HepG2 (cell line): ENCODE data around the gene NDUFV1. TPM values are rescaled to one million over a fixed set of nuclear protein-coding genes. Genes with fewer than 3 reads are reported as not detected.

Experiments
- ATAC-seq: fragments of 200-7000 bp; cut with Tn5 transposase; 3 replicates; pipeline ENCODE4 v1.9.1; 2020; ENCODE audit warnings: mild to moderate bottlenecking, moderate library complexity
- BruUV-seq: library from RNA; stranded (reverse); fragments of 400-500 nt; replicated peaks from 2 replicates; lab custom pipeline; 2021; lab: Mats Ljungman, UMichigan
- CTCF ChIA-PET: fragments of 300-600 bp; formaldehyde crosslinking; extraction: SDS; loops from one replicate; lab custom pipeline; 2021; ENCODE audit warnings: low total read pairs, inconsistent platforms, low intra/inter-chr PET ratio; lab: Yijun Ruan, JAX
- POLR2A ChIA-PET: fragments of 350-600 bp; sonication (Branson Sonifier 250); formaldehyde crosslinking; loops from one replicate; lab custom pipeline; 2020; ENCODE audit warnings: antibody characterized with exemption, inconsistent platforms; lab: Yijun Ruan, JAX
- DNase-seq: peaks from one replicate; pipeline ENCODE4 v3.0.0-alpha.2; 2015; ENCODE audit warnings: low spot score
- FAIRE-seq: peaks from 3 replicates; lab custom pipeline; 2011; peaks lifted over from hg19 to GRCh38; lab: Jason Lieb, UNC
- H2AFZ ChIP-seq: one replicate; pipeline ENCODE4 v1.6.1; 2011; ENCODE audit warnings: low read length, inconsistent platforms
- H3K27ac ChIP-seq: fragments of 300-600 bp; 3 replicates; pipeline ENCODE4 v1.8.0; 2011; ENCODE audit warnings: mixed run types, mild to moderate bottlenecking, mixed read lengths, low read length, inconsistent platforms; ENCODE audit not compliant: insufficient read depth; ENCODE audit errors: extremely low read length
- H3K27me3 ChIP-seq, 2 experiments: fragments of 200-600 bp in 1 of 2; 2 replicates in 1 of 2; 3 replicates in 1 of 2; pipeline versions ENCODE4 v1.6.0 to v1.8.0; 2011; ENCODE audit warnings: low read length in 2 of 2, mild to moderate bottlenecking in 2 of 2, moderate library complexity in 2 of 2, inconsistent platforms in 1 of 2; ENCODE audit not compliant: insufficient read depth in 2 of 2, control insufficient read depth in 1 of 2
- H3K36me3 ChIP-seq, 2 experiments: fragments of 200-600 bp in 1 of 2; replicated peaks in 1 of 2; 2 replicates in 1 of 2; 3 replicates in 1 of 2; pipeline versions ENCODE4 v1.5.1 to v1.8.0; 2011; ENCODE audit warnings: low read length in 2 of 2, inconsistent platforms in 1 of 2; ENCODE audit not compliant: insufficient read depth in 2 of 2, control insufficient read depth in 1 of 2
- H3K4me1 ChIP-seq: 2 replicates; pipeline ENCODE4 v1.5.1; 2012; ENCODE audit warnings: low read length, inconsistent platforms; ENCODE audit not compliant: insufficient read depth
- H3K4me2 ChIP-seq: 2 replicates; pipeline ENCODE4 v1.6.0; 2011; ENCODE audit warnings: low read depth, low read length, inconsistent platforms
- H3K4me3 ChIP-seq, 3 experiments: fragments of 200-600 bp in 1 of 3; sonication (generic), shearing (Covaris generic) in 1 of 3; replicated peaks in 1 of 3; 2 replicates each; pipeline ENCODE4 v1.5.1; 2011 to 2016; ENCODE audit warnings: low read length in 3 of 3, inconsistent platforms in 2 of 3, low read depth in 2 of 3, mild to moderate bottlenecking in 2 of 3, control low read depth in 1 of 3, mixed read lengths in 1 of 3; ENCODE audit not compliant: insufficient read depth in 1 of 3
- H3K79me2 ChIP-seq: one replicate; pipeline ENCODE4 v1.6.1; 2011; ENCODE audit warnings: low read length, inconsistent platforms; ENCODE audit not compliant: insufficient read depth
- H3K9ac ChIP-seq: 2 replicates; pipeline ENCODE4 v1.6.0; 2011; ENCODE audit warnings: mild to moderate bottlenecking, low read depth, low read length, inconsistent platforms; ENCODE audit not compliant: insufficient read depth
- H3K9me3 ChIP-seq: 2 replicates; pipeline ENCODE4 v1.5.1; 2012; ENCODE audit warnings: mild to moderate bottlenecking, low read length
- H4K20me1 ChIP-seq: 2 replicates; pipeline ENCODE4 v1.6.0; 2011; ENCODE audit warnings: inconsistent platforms, mild to moderate bottlenecking, low read length, moderate library complexity; ENCODE audit not compliant: insufficient read depth
- ZBTB43 ChIP-seq: sonication (generic); formaldehyde crosslinking; conservative IDR thresholded peaks from 2 replicates; pipeline ENCODE4 v1.4.0; 2020; ENCODE audit warnings: missing genetic modification reagents
- ZNF121 ChIP-seq: sonication (generic); formaldehyde crosslinking; IDR thresholded peaks from 2 replicates; pipeline ENCODE4 v1.5.0; 2020; ENCODE audit warnings: mild to moderate bottlenecking, missing genetic modification reagents
- WGBS: methylation state at CpG from one replicate; pipeline ENCODE4 v1.1.6; 2017; ENCODE audit warnings: low lambda C conversion rate; 5-methylcytosine and 5-hydroxymethylcytosine counted together
- in situ Hi-C: cut with HindIII; loops from 2 replicates; pipeline ENCODE4 v1.10.0; 2017; ENCODE audit warnings: low pct_unique_long_range_greater_than_20kb; ENCODE audit not compliant: extremely low pct_ligation_motif_present
- intact Hi-C: fragments of 100-400 bp; cut with micrococcal nuclease; formaldehyde crosslinking; loops from one replicate; pipeline ENCODE4 v1.10.0; 2022; ENCODE audit not compliant: unreplicated experiment
- polyA plus RNA-seq, 8 experiments: library from polyadenylated mRNA; depleted of rRNA in 3 of 8; stranded (reverse) in 7 of 8; unstranded in 1 of 8; fragments of >200 nt; fragmentation: Illumina TruSeq in 4 of 8; extraction: Trizol in 4 of 8; gene quantifications; 2 replicates each; pipeline versions ENCODE4 v1.2.1 to v1.2.3, GENCODE V29; 2011 to 2016; ENCODE audit warnings: low read depth in 4 of 8, missing spikeins in 1 of 8, mixed read lengths in 1 of 8; ENCODE audit not compliant: insufficient read depth in 1 of 8
- total RNA-seq, 5 experiments: library from RNA; depleted of rRNA; stranded (reverse); fragments of >200 nt; fragmentation: Illumina TruSeq; extraction: Trizol; gene quantifications; 2 replicates each; pipeline ENCODE4 v1.2.3, GENCODE V29; 2016; ENCODE audit warnings: low read depth in 1 of 5
- TF ChIP-seq, protein P1 (sequence below): sonication (generic); formaldehyde crosslinking; IDR thresholded peaks from 2 replicates; pipeline ENCODE4 v1.9.0; 2021; ENCODE audit warnings: missing genetic modification reagents, borderline replicate concordance
- TF ChIP-seq, protein P2 (sequence below), 2 experiments: IDR thresholded peaks; 2 replicates each; pipeline ENCODE4 v1.6.1; 2011 to 2012; ENCODE audit warnings: low read length in 2 of 2, borderline replicate concordance in 1 of 2, low read depth in 1 of 2, mild to moderate bottlenecking in 1 of 2, moderate library complexity in 1 of 2

The NDUFV1 gene
- total and polyA plus RNA-seq, 2 of the 13 experiments (the other 11 are each of a cell fraction or from before 2014, with no cell fraction given): 88.9 to 137 TPM

DNA sequence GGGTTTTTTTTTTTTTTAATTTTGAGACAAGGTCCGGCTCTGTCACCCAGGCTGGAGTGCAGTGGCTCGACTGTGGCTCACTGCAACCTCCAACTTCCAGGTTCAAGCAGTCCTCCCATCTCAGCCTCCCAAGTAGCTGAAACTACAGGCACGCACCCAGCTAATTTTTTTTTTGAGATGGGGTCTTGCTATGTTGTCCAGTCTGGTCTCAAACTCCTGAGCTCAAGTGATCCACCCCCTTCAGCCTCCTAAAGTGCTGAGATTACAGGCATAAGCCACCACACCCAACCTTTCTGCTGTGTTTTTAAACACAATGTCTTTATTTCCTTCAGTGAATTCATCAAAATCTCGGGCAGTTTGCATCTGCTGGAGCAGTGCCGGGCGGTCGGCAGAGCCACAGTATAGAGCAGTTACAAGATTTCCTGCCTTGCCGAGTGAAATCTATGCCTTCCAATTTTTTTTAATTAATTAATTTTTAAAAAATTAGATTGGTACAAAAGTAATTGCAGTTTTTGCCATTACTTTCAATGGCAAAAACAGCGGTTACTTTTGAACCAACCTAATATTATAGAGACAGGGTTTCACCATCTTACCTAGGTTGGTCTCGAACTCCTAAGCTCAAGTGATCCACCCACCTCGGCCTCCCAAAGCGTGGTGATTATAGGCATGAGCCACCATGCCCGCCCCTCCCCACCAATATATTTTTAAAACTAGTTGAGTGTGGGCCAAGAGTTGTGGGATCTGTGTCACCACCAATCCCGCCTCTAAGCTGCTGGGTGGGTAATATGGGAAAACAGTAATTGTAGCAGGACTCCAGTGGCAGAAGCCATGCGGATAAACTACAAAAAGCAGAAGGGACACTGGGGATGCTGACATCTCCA is 46.5 kb downstream of the NDUFV1 start:
- Histone ChIP-seq H3K4me3 (no peak overlapping the region), H3K4me1 (peaks cover 37% of the 10 kb centered on the region), H2AFZ (no peak overlapping the region), H4K20me1 (no peaks in the 10 kb centered on the region), H3K27me3 (no peaks in the 10 kb centered on the region), H3K9me3 (peaks cover 5% of the 10 kb centered on the region; the same call in 1 of the 2 replicates), H3K79me2 (no peaks in the 10 kb centered on the region), H3K9ac (no peak overlapping the region), H3K4me2 (no peak overlapping the region), H3K36me3 (no peaks in the 10 kb centered on the region), H3K27ac (no peak overlapping the region)
- BruUV-seq: no TSS peak
- FAIRE-seq (no peak), ATAC-seq (no peak), DNase-seq (no peak)
- TF ChIP-seq, protein P1, sequence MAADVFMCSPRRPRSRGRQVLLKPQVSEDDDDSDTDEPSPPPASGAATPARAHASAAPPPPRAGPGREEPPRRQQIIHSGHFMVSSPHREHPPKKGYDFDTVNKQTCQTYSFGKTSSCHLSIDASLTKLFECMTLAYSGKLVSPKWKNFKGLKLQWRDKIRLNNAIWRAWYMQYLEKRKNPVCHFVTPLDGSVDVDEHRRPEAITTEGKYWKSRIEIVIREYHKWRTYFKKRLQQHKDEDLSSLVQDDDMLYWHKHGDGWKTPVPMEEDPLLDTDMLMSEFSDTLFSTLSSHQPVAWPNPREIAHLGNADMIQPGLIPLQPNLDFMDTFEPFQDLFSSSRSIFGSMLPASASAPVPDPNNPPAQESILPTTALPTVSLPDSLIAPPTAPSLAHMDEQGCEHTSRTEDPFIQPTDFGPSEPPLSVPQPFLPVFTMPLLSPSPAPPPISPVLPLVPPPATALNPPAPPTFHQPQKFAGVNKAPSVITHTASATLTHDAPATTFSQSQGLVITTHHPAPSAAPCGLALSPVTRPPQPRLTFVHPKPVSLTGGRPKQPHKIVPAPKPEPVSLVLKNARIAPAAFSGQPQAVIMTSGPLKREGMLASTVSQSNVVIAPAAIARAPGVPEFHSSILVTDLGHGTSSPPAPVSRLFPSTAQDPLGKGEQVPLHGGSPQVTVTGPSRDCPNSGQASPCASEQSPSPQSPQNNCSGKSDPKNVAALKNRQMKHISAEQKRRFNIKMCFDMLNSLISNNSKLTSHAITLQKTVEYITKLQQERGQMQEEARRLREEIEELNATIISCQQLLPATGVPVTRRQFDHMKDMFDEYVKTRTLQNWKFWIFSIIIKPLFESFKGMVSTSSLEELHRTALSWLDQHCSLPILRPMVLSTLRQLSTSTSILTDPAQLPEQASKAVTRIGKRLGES (CRISPR knock-in tag): no peak
- TF ChIP-seq ZNF121 (peak; percentile 74), ZBTB43 (CRISPR knock-in tag) (no peak)
- TF ChIP-seq, protein P2, sequence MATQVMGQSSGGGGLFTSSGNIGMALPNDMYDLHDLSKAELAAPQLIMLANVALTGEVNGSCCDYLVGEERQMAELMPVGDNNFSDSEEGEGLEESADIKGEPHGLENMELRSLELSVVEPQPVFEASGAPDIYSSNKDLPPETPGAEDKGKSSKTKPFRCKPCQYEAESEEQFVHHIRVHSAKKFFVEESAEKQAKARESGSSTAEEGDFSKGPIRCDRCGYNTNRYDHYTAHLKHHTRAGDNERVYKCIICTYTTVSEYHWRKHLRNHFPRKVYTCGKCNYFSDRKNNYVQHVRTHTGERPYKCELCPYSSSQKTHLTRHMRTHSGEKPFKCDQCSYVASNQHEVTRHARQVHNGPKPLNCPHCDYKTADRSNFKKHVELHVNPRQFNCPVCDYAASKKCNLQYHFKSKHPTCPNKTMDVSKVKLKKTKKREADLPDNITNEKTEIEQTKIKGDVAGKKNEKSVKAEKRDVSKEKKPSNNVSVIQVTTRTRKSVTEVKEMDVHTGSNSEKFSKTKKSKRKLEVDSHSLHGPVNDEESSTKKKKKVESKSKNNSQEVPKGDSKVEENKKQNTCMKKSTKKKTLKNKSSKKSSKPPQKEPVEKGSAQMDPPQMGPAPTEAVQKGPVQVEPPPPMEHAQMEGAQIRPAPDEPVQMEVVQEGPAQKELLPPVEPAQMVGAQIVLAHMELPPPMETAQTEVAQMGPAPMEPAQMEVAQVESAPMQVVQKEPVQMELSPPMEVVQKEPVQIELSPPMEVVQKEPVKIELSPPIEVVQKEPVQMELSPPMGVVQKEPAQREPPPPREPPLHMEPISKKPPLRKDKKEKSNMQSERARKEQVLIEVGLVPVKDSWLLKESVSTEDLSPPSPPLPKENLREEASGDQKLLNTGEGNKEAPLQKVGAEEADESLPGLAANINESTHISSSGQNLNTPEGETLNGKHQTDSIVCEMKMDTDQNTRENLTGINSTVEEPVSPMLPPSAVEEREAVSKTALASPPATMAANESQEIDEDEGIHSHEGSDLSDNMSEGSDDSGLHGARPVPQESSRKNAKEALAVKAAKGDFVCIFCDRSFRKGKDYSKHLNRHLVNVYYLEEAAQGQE (IDR thresholded peaks at IDR 0.05; ENCODE audit: borderline replicate concordance in 1 of 2, low read depth in 1 of 2, low read length in 2 of 2): no peak
- 67% methylated on average over 14 of the region's 15 CpGs for WGBS
- ChIA-PET POLR2A (no interaction called here), CTCF (no interaction called here)
- intact Hi-C loops (no loop called here), in situ Hi-C loops (loop anchor here (25.0 kb wide), 1 partner anchor 134 kb away; no protein-coding TSS in a partner anchor)
